Activated naive CD8-positive, alpha-beta T cell treated with anti-CD3 and anti-CD28 coated beads for 36 hours (primary cell): Measurements from ENCODE around the gene USP37. TPM values are rescaled to one million over a fixed set of nuclear protein-coding genes. Genes with fewer than 3 reads are reported as not detected.
"Not testable (repeated sequence)": the region's sequence is repeated elsewhere in the genome, so short reads cannot be mapped to it uniquely, and the experiment has no call there.

Experiments
- DNase-seq: peaks from one replicate; pipeline ENCODE4 v3.0.0; 2021
- H3K27ac Mint-ChIP-seq: one replicate; pipeline ENCODE4 v1.8.0; 2022; ENCODE audit warnings: mild to moderate bottlenecking, moderate library complexity, mixed read lengths
- H3K27me3 Mint-ChIP-seq: one replicate; pipeline ENCODE4 v1.8.0; 2022; ENCODE audit warnings: mild to moderate bottlenecking, mixed read lengths
- H3K36me3 Mint-ChIP-seq: one replicate; pipeline ENCODE4 v1.8.0; 2021; ENCODE audit warnings: mild to moderate bottlenecking, mixed read lengths
- H3K4me1 Mint-ChIP-seq: one replicate; pipeline ENCODE4 v1.8.0; 2021; ENCODE audit warnings: mixed read lengths
- H3K4me3 Mint-ChIP-seq: one replicate; pipeline ENCODE4 v1.8.0; 2022; ENCODE audit warnings: mild to moderate bottlenecking, moderate library complexity, mixed read lengths
- H3K9me3 Mint-ChIP-seq: one replicate; pipeline ENCODE4 v1.8.0; 2022; ENCODE audit warnings: mixed read lengths
- total RNA-seq, 2 experiments: library from RNA; stranded (reverse); gene quantifications; one replicate each; pipeline ENCODE4 v1.2.3, GENCODE V29; 2021

USP37 gene
- total RNA-seq, 2 experiments from 2014 or later: 29.7 to 31.2 TPM

DNA sequence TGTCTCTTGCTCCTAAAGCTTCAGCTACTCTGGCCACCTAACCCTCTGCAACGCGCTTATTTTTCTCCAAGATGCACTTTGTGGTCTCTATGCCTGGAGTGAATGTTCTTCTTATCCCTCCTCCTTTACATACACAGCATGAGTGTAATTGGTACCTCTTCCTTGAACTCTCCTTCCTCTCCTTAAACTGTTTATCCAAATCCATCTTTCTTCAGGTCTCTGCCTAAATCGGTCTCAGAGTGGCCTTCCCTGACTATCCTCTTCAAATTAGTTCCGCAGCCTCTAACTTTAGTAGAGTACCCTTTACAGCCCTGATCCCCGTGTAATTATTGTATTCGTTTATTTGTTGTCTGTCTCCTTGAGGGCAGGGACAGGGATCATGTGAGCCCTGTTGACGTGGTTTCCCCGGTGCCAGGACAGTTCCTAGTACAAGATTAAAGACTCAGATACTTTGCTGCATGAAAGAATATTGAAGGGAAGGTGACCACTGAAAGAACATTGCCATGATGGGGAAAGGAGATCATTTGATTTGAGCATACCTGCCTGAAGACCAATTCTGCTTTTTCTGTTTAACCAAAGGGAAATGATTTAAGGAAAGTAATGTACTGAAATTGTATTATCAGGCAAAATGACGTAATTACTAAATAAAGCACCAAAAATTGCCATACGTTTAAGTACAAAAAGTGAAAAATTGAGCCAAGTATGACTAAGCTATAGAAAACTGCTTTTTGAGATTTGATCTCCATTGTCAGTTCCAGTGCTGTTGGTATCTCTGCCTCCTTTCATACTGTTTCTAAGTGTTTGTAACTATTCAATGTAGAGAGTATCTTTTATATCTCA is 1.7 kb upstream of the USP37 start:
- peak overlapping the region; percentile 95 for H3K4me3 Mint-ChIP-seq
- H3K27ac Mint-ChIP-seq: peak overlapping the region; percentile 100
- peaks cover 46% of the 10 kb centered on the region for H3K36me3 Mint-ChIP-seq
- no peaks in the 10 kb centered on the region for H3K9me3 Mint-ChIP-seq
- peaks cover 49% of the 10 kb centered on the region for H3K4me1 Mint-ChIP-seq
- no peaks in the 10 kb centered on the region for H3K27me3 Mint-ChIP-seq
- no peak for DNase-seq

DNA sequence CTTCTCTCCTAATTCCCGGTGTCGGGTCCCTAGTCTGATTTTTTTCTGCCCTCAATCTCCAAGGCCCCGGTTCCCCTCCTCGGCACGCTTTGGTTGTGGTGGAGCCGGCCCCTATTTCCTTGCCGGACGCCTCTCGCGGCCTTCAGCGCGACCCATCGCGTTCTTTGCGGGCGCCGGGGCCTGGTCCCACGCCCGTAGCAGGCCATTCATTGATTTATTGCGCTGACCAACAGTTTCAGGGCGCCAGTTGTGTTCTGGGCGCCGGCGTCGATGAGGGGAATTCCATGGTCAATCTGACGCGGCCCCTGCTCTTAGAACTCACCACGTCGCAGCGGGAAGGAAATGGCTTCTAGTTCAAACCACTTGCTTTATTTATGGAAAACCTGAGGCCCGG is 884 bp upstream of the USP37 start:
- peak overlapping the region; percentile 100 for H3K27ac Mint-ChIP-seq
- H3K4me3 Mint-ChIP-seq: peak overlapping the region; percentile 95
- H3K9me3 Mint-ChIP-seq: no peaks in the 10 kb centered on the region
- peak; percentile 69 for DNase-seq
- H3K27me3 Mint-ChIP-seq: no peaks in the 10 kb centered on the region
- H3K36me3 Mint-ChIP-seq: peaks cover 50% of the 10 kb centered on the region
- H3K4me1 Mint-ChIP-seq: peaks cover 48% of the 10 kb centered on the region

DNA sequence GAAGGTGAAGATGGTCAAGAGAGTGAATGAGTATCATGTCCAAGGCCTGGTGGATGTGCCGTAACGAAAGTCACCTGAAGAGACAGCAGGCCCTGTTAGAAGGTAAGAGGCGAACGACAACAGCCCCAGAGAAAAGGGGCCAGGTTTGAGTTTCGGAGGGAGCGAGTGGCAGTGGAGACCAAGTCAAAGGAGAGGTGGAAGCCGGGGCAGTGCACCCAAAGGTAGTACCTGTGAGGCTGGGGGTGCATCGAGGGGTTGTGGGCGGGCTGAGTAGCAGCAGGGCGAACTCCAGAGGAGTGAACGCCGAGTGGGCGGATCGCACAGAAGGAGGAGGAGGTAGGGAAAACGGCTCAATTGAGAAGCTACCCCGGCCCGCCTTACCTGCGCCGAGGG is 358 bp downstream of the USP37 start:
- DNase-seq: no peak
- no peaks in the 10 kb centered on the region for H3K27me3 Mint-ChIP-seq

DNA sequence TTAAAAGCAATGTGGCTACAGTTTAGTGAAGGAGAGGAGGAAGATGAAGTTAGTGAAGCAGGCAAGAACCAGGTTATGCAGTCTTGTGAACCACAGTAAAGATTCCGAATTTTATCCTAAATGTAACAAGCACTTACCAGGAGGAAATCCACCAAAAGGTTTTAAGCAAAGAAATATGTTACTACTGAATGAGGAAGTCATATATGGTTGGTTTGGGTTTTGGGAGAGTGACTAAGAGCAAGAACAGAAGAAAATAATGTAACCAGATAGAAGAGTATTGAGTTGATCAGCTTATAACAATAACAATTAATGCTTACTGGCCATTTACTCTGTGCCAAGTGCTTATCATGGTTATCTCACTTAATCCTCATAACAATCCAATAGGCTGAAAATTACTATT is 1.9 kb downstream of the USP37 start:
- Mint-ChIP-seq H3K27ac (no peak overlapping the region), H3K36me3 (peaks cover 54% of the 10 kb centered on the region), H3K9me3 (no peaks in the 10 kb centered on the region), H3K4me3 (peak overlapping the region; percentile 95), H3K27me3 (no peaks in the 10 kb centered on the region), H3K4me1 (peaks cover 38% of the 10 kb centered on the region)
- no peak for DNase-seq

More for the DNA sequence above, 358 bp downstream of the USP37 start:
- Mint-ChIP-seq H3K27ac (peak overlapping the region; percentile 100), H3K36me3 (peaks cover 53% of the 10 kb centered on the region), H3K9me3 (no peaks in the 10 kb centered on the region), H3K4me3 (peak overlapping the region; percentile 95), H3K4me1 (peaks cover 42% of the 10 kb centered on the region)

DNA sequence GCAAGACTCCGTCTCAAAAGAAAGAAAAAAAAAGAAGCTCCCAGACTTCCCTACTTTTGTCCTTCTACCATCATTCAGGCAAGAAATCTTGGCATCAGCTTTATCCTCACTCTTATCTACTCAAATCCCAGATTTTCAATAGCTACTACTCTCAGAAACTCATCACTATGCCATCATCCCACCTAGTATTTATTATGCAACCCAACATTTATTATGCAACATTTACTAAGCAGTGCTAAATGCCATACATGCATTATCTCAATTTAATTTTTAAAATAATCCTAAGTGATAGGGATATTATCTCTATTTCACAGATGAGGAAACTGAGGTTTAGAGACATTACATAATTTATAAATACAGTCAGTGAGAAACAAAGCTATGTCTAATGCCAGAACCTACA is 4.1 kb downstream of the USP37 start:
- Mint-ChIP-seq H3K27ac (no peak overlapping the region), H3K4me1 (peaks cover 22% of the 10 kb centered on the region), H3K9me3 (no peaks in the 10 kb centered on the region), H3K36me3 (peaks cover 46% of the 10 kb centered on the region), H3K4me3 (no peak overlapping the region), H3K27me3 (no peaks in the 10 kb centered on the region)
- no peak for DNase-seq

DNA sequence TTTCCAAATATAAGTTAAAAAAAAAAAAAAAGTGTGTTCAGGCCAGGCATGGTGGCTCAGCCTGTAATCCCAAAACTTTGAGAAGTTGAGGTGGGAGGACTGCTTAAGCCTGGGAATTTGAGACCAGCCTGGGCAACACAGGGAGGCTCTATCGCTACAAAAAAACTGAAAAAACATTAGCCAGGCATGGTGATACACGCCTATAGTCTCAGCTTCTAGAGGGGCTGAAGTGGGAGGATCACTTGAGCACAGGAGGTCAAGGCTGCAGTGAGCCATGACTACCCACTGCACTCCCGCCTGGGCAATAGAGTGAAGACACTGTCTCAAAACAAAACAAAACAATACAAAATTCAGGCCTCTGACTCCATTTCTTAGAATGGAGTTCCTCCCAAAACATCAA is 9.2 kb downstream of the USP37 start:
- no peaks in the 10 kb centered on the region for H3K9me3 Mint-ChIP-seq
- DNase-seq: no peak
- peaks cover 13% of the 10 kb centered on the region for H3K4me1 Mint-ChIP-seq
- no peaks in the 10 kb centered on the region for H3K27me3 Mint-ChIP-seq
- no peak overlapping the region for H3K27ac Mint-ChIP-seq
- no peak overlapping the region for H3K4me3 Mint-ChIP-seq
- peaks cover 31% of the 10 kb centered on the region for H3K36me3 Mint-ChIP-seq

DNA sequence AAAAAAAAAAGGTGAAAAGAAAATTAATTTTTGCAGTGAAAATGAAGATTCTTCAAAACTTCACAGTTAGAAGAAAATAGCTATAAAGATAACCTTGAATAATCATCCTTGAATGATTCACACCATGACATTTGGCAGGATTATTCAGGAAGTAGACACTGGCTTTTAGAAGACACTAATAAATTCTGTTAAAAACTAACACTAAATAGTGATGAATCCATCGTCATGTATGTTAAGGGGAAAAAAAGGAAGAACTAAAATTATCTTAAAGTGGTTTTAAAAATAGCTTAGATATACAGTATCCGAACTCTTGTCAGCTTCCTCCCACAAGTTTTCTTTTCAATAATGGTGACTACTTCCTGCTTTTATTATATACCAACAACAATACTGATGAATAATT is 10.2 kb downstream of the USP37 start:
- Mint-ChIP-seq H3K27me3 (no peaks in the 10 kb centered on the region), H3K27ac (no peak overlapping the region), H3K36me3 (peaks cover 31% of the 10 kb centered on the region), H3K4me1 (peaks cover 13% of the 10 kb centered on the region), H3K4me3 (no peak overlapping the region), H3K9me3 (no peaks in the 10 kb centered on the region)
- no peak for DNase-seq

DNA sequence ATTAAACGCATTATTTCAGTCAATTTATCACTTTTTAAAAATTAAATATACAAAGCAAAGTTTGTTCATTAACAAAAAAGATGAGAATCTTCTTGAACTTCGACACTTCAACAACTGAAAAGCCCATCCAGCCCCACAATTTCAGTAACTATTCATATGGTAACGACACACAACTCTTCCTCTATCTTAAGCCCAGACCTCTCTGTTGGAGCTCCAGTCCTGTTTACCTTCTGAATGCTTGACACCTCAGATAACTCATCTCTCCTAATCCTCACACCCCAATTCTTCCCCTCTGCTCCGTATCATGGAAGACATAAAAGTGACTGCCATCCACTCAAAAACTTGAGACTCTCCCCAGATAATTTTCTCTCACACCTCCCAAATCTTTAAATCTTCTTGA is 12.6 kb downstream of the USP37 start:
- peaks cover 34% of the 10 kb centered on the region for H3K36me3 Mint-ChIP-seq
- no peak overlapping the region for H3K4me3 Mint-ChIP-seq
- DNase-seq: no peak
- H3K27me3 Mint-ChIP-seq: no peaks in the 10 kb centered on the region
- H3K27ac Mint-ChIP-seq: no peak overlapping the region
- H3K9me3 Mint-ChIP-seq: no peaks in the 10 kb centered on the region
- H3K4me1 Mint-ChIP-seq: peaks cover 10% of the 10 kb centered on the region

DNA sequence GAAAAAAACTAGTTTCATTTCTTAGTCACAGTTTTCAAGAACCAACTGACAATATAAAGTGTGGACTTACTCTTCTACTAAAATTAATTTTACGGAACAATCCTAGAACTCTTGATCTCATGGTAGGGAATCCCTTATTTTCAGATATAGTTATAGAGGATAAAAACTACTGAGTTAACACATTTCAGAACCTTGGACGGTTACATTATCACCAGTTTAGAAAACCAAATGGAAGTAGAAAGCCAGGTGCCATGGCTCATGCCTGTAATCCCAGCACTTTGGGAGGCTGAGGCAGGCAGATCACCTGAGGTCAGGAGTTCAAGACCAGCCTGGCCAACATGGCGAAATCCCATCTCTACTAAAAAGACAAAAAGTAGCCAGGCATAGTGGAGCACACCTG is 13.9 kb downstream of the USP37 start:
- not testable (repeated sequence) for DNase-seq, H3K4me1 Mint-ChIP-seq, H3K27ac Mint-ChIP-seq, H3K4me3 Mint-ChIP-seq, H3K9me3 Mint-ChIP-seq, H3K27me3 Mint-ChIP-seq
- H3K36me3 Mint-ChIP-seq: peaks cover 28% of the 10 kb centered on the region

DNA sequence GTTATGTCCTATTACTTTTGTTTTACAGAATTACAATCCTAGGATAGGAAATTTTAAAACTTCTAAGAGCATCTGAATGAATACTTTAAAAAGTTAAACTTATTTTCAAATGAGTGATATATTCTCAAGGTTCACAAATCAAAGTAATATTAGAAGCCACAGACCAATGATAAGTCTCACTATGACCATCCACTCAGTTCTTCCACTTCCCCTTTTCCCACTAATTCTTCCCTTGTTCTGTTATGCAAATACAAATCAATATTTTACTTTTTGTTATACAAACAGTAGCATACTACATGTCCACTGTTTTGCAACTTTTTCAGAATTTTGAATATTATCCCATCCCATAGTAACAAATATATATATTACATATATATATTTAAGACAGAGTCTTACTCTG is 20.2 kb downstream of the USP37 start:
- Mint-ChIP-seq H3K9me3 (no peaks in the 10 kb centered on the region), H3K36me3 (peaks cover 31% of the 10 kb centered on the region), H3K27me3 (no peaks in the 10 kb centered on the region), H3K27ac (peak overlapping the region; percentile 62), H3K4me1 (peaks cover 8% of the 10 kb centered on the region), H3K4me3 (no peak overlapping the region)
- DNase-seq: no peak

DNA sequence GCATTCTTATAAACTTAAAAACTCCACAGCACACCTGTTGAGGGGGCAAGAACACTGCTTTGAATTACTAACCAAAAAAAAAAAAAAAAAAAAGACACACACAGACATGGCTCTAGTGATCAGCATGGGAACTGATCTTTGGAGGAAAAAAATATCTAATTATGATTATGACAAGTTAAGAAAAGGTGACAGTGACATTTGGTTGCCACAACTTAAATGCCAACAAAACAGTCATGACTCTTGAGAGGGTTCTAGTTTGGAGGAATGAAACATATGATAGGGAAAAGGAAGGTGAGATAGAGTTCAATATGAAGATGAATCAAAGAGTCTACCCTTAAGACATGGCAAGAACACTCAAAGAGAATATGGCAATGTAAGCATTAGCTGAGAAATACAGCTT is 20.6 kb downstream of the USP37 start:
- no peak overlapping the region for H3K27ac Mint-ChIP-seq
- peaks cover 8% of the 10 kb centered on the region for H3K4me1 Mint-ChIP-seq
- H3K9me3 Mint-ChIP-seq: no peaks in the 10 kb centered on the region
- H3K4me3 Mint-ChIP-seq: no peak overlapping the region
- H3K36me3 Mint-ChIP-seq: peaks cover 29% of the 10 kb centered on the region
- no peak for DNase-seq
- no peaks in the 10 kb centered on the region for H3K27me3 Mint-ChIP-seq

DNA sequence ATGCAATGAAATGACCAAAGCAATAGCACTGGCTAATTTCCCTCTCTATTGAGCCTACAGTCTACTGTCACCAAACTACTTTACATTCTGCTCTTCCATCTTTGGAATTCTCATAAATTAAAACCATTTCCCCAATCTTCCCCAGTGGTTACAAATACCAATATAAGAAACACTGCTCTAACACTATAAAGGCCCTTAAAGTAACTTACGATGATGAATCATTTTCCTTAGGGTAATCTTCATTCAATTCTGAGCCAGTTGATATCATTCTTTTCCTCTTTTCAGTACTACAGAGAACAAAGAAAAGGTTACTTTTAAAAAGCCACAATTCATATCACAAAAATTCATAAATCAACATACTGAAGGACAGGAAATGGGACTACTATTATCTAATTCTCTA is 22.1 kb downstream of the USP37 start:
- no peak overlapping the region for H3K27ac Mint-ChIP-seq
- DNase-seq: no peak
- peaks cover 6% of the 10 kb centered on the region for H3K4me1 Mint-ChIP-seq
- H3K9me3 Mint-ChIP-seq: no peaks in the 10 kb centered on the region
- H3K27me3 Mint-ChIP-seq: no peaks in the 10 kb centered on the region
- peaks cover 24% of the 10 kb centered on the region for H3K36me3 Mint-ChIP-seq
- no peak overlapping the region for H3K4me3 Mint-ChIP-seq

DNA sequence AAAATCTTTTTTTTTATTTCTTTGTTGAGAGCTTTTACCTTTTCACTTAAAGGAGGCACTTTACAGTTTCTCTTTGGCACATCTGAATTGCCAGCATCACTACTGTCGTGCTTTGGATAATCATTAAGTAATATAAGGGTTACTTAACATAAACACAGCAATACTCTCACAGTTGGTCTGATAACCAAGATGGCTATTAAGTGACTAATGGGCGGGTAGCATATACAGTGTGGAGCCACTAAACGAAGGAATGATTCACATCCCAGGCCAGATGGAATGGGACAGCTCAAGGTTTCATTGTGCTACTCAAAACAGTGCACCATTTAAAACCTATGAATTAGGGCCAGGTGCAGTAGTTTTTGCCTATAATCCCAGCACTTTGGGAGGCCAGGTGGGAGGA is 28.1 kb downstream of the USP37 start:
- no peak for DNase-seq
- Mint-ChIP-seq H3K36me3 (peaks cover 16% of the 10 kb centered on the region), H3K4me3 (no peak overlapping the region), H3K27me3 (no peaks in the 10 kb centered on the region), H3K4me1 (peaks cover 2% of the 10 kb centered on the region), H3K27ac (no peak overlapping the region), H3K9me3 (no peaks in the 10 kb centered on the region)

DNA sequence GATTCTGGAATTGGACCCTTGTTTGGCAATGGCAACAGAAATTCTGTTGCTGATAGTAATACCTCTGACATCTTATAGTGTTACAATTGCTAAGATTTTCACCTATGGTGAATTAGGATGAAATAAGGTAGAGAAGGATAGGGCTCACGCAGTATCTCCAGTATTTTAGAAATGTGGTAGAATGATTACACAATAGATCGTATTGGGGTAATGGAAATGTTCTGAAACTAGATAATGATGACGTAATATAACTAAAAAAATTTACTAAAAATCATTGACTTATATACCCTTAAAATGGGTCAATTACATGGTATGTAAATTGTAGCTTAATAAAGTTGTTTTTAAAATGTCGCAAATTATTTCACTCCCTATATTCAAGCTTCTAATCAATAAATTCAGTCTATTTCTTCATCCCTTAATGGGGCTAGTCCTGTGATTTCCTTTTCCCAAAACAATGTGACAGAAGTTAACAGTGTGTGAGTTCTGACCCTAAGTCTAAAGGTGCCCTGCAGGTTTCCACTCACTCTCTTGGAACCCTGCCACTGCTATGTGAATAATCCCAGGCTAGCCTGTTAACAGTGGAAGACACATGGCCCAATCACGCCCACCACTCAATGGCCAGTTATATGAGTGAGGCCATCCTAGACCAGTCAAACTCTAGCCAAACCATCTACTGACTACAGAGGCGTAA is 31.2 kb downstream of the USP37 start:
- DNase-seq: no peak

DNA sequence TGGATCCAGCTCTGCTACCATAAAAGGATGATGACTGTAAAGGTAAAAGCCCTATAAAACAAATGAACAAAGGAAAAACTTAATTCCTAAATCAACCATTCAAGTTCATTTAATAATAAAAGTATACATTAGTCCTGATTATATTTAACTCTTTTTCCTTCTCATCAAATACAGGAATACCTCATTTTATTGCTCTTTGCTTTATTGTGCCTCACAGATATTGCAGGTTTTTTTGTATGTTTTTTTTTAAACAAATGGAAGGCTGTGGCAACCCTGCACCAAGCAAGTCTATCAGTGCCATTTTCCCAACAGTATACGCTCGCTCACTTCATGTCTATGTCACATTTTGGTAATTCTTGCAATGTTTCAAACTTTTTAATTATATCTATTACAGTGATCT is 38.2 kb downstream of the USP37 start:
- peaks cover 4% of the 10 kb centered on the region for H3K9me3 Mint-ChIP-seq
- H3K27me3 Mint-ChIP-seq: no peaks in the 10 kb centered on the region
- DNase-seq: no peak
- no peak overlapping the region for H3K4me3 Mint-ChIP-seq
- H3K4me1 Mint-ChIP-seq: no peaks in the 10 kb centered on the region
- no peak overlapping the region for H3K27ac Mint-ChIP-seq
- peaks cover 59% of the 10 kb centered on the region for H3K36me3 Mint-ChIP-seq

More for the DNA sequence above, 31.2 kb downstream of the USP37 start:
- Mint-ChIP-seq H3K36me3 (peaks cover 14% of the 10 kb centered on the region), H3K4me1 (peaks cover 2% of the 10 kb centered on the region), H3K27ac (peak overlapping the region; percentile 4), H3K27me3 (no peaks in the 10 kb centered on the region), H3K4me3 (no peak overlapping the region), H3K9me3 (no peaks in the 10 kb centered on the region)

DNA sequence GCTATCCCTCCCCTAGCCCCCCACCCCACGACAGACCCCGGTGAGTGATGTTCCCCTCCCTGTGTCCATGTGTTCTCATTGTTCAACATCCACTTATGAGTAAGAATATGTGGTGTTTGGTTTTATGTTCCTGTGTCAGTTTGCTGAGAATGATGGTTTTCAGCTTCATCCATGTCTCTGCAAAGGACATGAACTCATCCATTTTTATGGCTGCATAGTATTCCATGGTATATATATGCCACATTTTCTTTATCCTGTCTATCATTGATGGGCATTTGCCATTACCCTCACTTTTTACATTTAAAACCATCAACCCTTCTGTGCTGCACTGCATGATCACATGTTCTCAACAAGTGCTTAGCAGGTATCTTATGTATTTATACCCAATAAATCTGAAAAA is 39.7 kb downstream of the USP37 start:
- DNase-seq, H3K27ac Mint-ChIP-seq, H3K4me1 Mint-ChIP-seq, H3K4me3 Mint-ChIP-seq, H3K9me3 Mint-ChIP-seq, H3K27me3 Mint-ChIP-seq: not testable (repeated sequence)
- peaks cover 72% of the 10 kb centered on the region for H3K36me3 Mint-ChIP-seq
